Uterus (tissue), 2 donors: ENCODE data around the gene NHS.

Experiments used
- POLR2A ChIP-seq, 2 donors: fragments of 450-650 bp; IDR thresholded peaks; one replicate each; pipeline ENCODE4 v1.6.1; 2016; ENCODE audit warnings: antibody characterized with exemption in 2 of 2, mild to moderate bottlenecking in 1 of 2, moderate library complexity in 1 of 2
- TF ChIP-seq, protein P1 (sequence below), 4 experiments: fragments of 200-600 bp in 2 of 4; fragments of 450-650 bp in 2 of 4; sonication (generic) in 2 of 4; IDR thresholded peaks; one replicate each; pipeline ENCODE4 v1.5.1; 2016 to 2019; ENCODE audit warnings: antibody characterized with exemption in 4 of 4, mild to moderate bottlenecking in 2 of 4, moderate library complexity in 1 of 4

GRCh38 chrX:17372052-17372451 is 2.9 kb upstream of the NHS start:
- TF ChIP-seq, protein P1, sequence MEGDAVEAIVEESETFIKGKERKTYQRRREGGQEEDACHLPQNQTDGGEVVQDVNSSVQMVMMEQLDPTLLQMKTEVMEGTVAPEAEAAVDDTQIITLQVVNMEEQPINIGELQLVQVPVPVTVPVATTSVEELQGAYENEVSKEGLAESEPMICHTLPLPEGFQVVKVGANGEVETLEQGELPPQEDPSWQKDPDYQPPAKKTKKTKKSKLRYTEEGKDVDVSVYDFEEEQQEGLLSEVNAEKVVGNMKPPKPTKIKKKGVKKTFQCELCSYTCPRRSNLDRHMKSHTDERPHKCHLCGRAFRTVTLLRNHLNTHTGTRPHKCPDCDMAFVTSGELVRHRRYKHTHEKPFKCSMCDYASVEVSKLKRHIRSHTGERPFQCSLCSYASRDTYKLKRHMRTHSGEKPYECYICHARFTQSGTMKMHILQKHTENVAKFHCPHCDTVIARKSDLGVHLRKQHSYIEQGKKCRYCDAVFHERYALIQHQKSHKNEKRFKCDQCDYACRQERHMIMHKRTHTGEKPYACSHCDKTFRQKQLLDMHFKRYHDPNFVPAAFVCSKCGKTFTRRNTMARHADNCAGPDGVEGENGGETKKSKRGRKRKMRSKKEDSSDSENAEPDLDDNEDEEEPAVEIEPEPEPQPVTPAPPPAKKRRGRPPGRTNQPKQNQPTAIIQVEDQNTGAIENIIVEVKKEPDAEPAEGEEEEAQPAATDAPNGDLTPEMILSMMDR (IDR thresholded peaks at IDR 0.05): no peak
- no peak for TF ChIP-seq POLR2A (IDR thresholded peaks at IDR 0.05)
